Measurements from ENCODE around the gene ZNF334.

GRCh38 chr20:46488451-46488850, 24.9 kb downstream of the ZNF334 start:
- TF ChIP-seq POLR2A (IDR thresholded peaks at IDR 0.05) (no peak), CTCF (IDR thresholded peaks at IDR 0.05) (no peak)

Measured in uterus (tissue), 2 donors.